ENCODE data around the gene FTO. TPM values are rescaled to one million over a fixed set of nuclear protein-coding genes. Genes with fewer than 3 reads are reported as not detected.

Gene FTO
- total RNA-seq, 1 donor from 2014 or later, result 65.8 TPM

- no peak for DNase-seq
- CTCF ChIA-PET, result no interaction called here
- Mint-ChIP-seq H3K9me3 (no peaks in the 10 kb centered on the region), H3K36me3 (ENCODE audit: low read depth) (peaks cover 4% of the 10 kb centered on the region), H3K4me1 (no peaks in the 10 kb centered on the region), H3K4me3 (no peak overlapping the region), H3K27me3 (no peaks in the 10 kb centered on the region), H3K27ac (no peak overlapping the region)
- no peak for TF ChIP-seq CTCF (IDR thresholded peaks at IDR 0.05)
- intact Hi-C loops (cut with micrococcal nuclease), result no loop called here
- no peak for ATAC-seq (ENCODE audit: low read depth)
- POLR2A ChIA-PET, result interaction anchor here (0.7 kb wide), 1 partner anchor 371 kb away, joined by 4 read pairs; no protein-coding TSS in a partner anchor
These were observed 221.6 kb downstream of the FTO start for GRCh38 chr16:53925526-53925925.

- H3K9me3 Mint-ChIP-seq, result no peaks in the 10 kb centered on the region
- intact Hi-C loops (cut with micrococcal nuclease), result no loop called here
- no peak for ATAC-seq (ENCODE audit: low read depth)
- no peak overlapping the region for H3K27ac Mint-ChIP-seq
- H3K4me1 Mint-ChIP-seq, result no peaks in the 10 kb centered on the region
- ChIA-PET CTCF (no interaction called here), POLR2A (no interaction called here)
- H3K27me3 Mint-ChIP-seq, result no peaks in the 10 kb centered on the region
- no peak for DNase-seq
- TF ChIP-seq CTCF (IDR thresholded peaks at IDR 0.05), result no peak
- peaks cover 4% of the 10 kb centered on the region for H3K36me3 Mint-ChIP-seq (ENCODE audit: low read depth)
- H3K4me3 Mint-ChIP-seq, result no peak overlapping the region
These were observed 222.3 kb downstream of the FTO start for GRCh38 chr16:53926209-53926608.

GRCh38 chr16:53932975-53933374 lies 229.0 kb downstream of the FTO start:
- no peak for TF ChIP-seq CTCF (IDR thresholded peaks at IDR 0.05)
- H3K27me3 Mint-ChIP-seq, result no peaks in the 10 kb centered on the region
- DNase-seq (no peak), ATAC-seq (ENCODE audit: low read depth) (no peak)
- H3K36me3 Mint-ChIP-seq (ENCODE audit: low read depth), result peaks cover 37% of the 10 kb centered on the region
- no peaks in the 10 kb centered on the region for H3K4me1 Mint-ChIP-seq
- ChIA-PET POLR2A (no interaction called here), CTCF (no interaction called here)
- no peaks in the 10 kb centered on the region for H3K9me3 Mint-ChIP-seq
- H3K4me3 Mint-ChIP-seq, result no peak overlapping the region
- intact Hi-C loops (cut with micrococcal nuclease), result no loop called here
- H3K27ac Mint-ChIP-seq, result no peak overlapping the region

GRCh38 chr16:53933407-53933806 lies 229.5 kb downstream of the FTO start:
- CTCF ChIA-PET, result no interaction called here
- intact Hi-C loops (cut with micrococcal nuclease), result no loop called here
- Mint-ChIP-seq H3K36me3 (ENCODE audit: low read depth) (peaks cover 42% of the 10 kb centered on the region), H3K27me3 (no peaks in the 10 kb centered on the region), H3K4me3 (no peak overlapping the region), H3K9me3 (peaks cover 1% of the 10 kb centered on the region), H3K4me1 (no peaks in the 10 kb centered on the region), H3K27ac (no peak overlapping the region)
- TF ChIP-seq CTCF (IDR thresholded peaks at IDR 0.05), result no peak
- POLR2A ChIA-PET, result no interaction called here
- ATAC-seq (ENCODE audit: low read depth) (no peak), DNase-seq (no peak)

GRCh38 chr16:53936052-53936451 lies 232.1 kb downstream of the FTO start:
- Mint-ChIP-seq H3K9me3 (peaks cover 3% of the 10 kb centered on the region), H3K36me3 (ENCODE audit: low read depth) (peaks cover 61% of the 10 kb centered on the region), H3K4me1 (no peaks in the 10 kb centered on the region), H3K4me3 (no peak overlapping the region), H3K27ac (no peak overlapping the region), H3K27me3 (no peaks in the 10 kb centered on the region)
- intact Hi-C loops (cut with micrococcal nuclease), result no loop called here
- POLR2A ChIA-PET, result no interaction called here
- no peak for TF ChIP-seq CTCF (IDR thresholded peaks at IDR 0.05)
- DNase-seq (no peak), ATAC-seq (ENCODE audit: low read depth) (no peak)
- CTCF ChIA-PET, result no interaction called here

Data from activated B cell treated with CpG ODN at 0.5 μM for 24 hours (primary cell).